Body of pancreas (tissue), 4 donors: ENCODE measurements around the gene FAM8A1. TPM values are rescaled to one million over a fixed set of nuclear protein-coding genes. Genes with fewer than 3 reads are reported as not detected.
A peak's percentile ranks its signal among the peaks of the same experiment; 100 is the strongest.

ENCODE experiments used
- ATAC-seq: fragments of 150-250 bp; one replicate; pipeline ENCODE4 v1.9.1; 2016
- DNase-seq, 4 donors: peaks; one replicate each; pipeline ENCODE4 v3.0.0-alpha.2; 2019
- H3K27ac ChIP-seq, 4 donors: fragments of 200-600 bp; sonication (generic); 1 replicate in 3 of 4; 2 replicates in 1 of 4; pipeline versions ENCODE4 v1.5.1 to v1.6.1; 2016 to 2019; ENCODE audit warnings: mild to moderate bottlenecking in 1 of 4, mixed read lengths in 1 of 4, moderate library complexity in 1 of 4
- H3K27me3 ChIP-seq, 2 donors: fragments of 200-600 bp; sonication (generic); one replicate each; pipeline ENCODE4 v1.6.0; 2016; ENCODE audit warnings: mild to moderate bottlenecking in 1 of 2
- H3K36me3 ChIP-seq, 2 donors: fragments of 200-600 bp; sonication (generic); replicated peaks in 1 of 2; 2 replicates each; pipeline ENCODE4 v1.5.1; 2016; ENCODE audit warnings: low read depth in 2 of 2; ENCODE audit not compliant: insufficient read depth in 1 of 2
- H3K4me1 ChIP-seq: fragments of 200-600 bp; sonication (generic); one replicate; pipeline ENCODE4 v1.6.0; 2016
- H3K4me3 ChIP-seq, 2 donors: fragments of 200-600 bp; sonication (generic); 1 replicate in 1 of 2; 2 replicates in 1 of 2; pipeline ENCODE4 v1.5.1; 2016 to 2019
- H3K9me3 ChIP-seq, 3 donors: fragments of 200-600 bp; sonication (generic); 1 replicate in 2 of 3; 2 replicates in 1 of 3; pipeline ENCODE4 v1.5.1; 2016
- POLR2A ChIP-seq, 3 donors: fragments of 450-650 bp; IDR thresholded peaks; one replicate each; pipeline ENCODE4 v1.6.1; 2016; ENCODE audit warnings: antibody characterized with exemption in 3 of 3, mild to moderate bottlenecking in 2 of 3
- WGBS, 2 donors: methylation state at CpG; one replicate each; pipeline ENCODE4 v1.1.5; 2017; 5-methylcytosine and 5-hydroxymethylcytosine counted together
- intact Hi-C: fragments of 100-400 bp; cut with DNase I; formaldehyde crosslinking; loops from one replicate; pipeline ENCODE4 v1.15.1; 2023
- total RNA-seq, 2 donors: library from RNA; depleted of rRNA; stranded (reverse); fragments of >200 nt; gene quantifications; one replicate each; pipeline ENCODE4 v1.1.0, GENCODE V29; 2016
- TF ChIP-seq, protein P1 (sequence below), 7 experiments: fragments of 450-650 bp in 4 of 7; fragments of 200-600 bp in 3 of 7; sonication (generic) in 3 of 7; IDR thresholded peaks; one replicate each; pipeline ENCODE4 v1.5.1; 2016 to 2019; ENCODE audit warnings: antibody characterized with exemption in 7 of 7

FAM8A1 gene
- total RNA-seq, 2 donors from 2014 or later = 15.5 to 22.6 TPM

DNA sequence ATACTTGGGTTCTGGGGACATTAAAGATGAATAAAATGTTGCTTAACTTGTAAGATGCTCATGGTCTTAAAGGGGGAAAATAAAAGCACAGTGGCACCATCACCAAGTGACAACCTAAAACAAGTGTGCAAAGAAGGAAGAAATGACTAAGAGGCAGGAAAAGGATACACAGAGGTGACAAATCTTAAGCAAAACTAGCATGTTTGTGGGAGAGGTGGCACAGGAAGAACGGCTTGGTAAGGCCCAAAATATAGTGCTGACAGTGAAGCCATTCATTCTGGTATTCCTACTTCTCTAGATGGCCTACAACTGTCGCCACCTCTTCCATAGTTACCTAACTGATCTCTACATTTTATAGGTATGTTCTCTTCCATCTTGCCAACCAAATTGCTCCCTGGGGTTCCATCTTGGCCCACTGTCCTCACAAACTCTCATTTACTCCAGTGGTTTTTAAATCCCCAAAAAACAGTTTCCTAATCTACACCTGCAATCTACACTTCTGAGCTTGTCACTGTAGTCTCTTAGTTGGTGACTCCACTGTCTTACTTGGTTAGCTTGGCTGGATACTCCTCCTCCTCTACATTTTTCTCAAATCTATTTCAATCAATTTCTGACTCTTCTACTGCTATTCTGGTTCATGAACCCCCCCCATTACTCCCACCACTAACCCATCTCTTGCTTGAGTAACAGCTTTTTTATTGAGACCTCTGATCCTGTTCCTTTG lies 33.5 kb downstream of the FAM8A1 start:
- no peaks in the 10 kb centered on the region for H3K27me3 ChIP-seq
- TF ChIP-seq, protein P1, sequence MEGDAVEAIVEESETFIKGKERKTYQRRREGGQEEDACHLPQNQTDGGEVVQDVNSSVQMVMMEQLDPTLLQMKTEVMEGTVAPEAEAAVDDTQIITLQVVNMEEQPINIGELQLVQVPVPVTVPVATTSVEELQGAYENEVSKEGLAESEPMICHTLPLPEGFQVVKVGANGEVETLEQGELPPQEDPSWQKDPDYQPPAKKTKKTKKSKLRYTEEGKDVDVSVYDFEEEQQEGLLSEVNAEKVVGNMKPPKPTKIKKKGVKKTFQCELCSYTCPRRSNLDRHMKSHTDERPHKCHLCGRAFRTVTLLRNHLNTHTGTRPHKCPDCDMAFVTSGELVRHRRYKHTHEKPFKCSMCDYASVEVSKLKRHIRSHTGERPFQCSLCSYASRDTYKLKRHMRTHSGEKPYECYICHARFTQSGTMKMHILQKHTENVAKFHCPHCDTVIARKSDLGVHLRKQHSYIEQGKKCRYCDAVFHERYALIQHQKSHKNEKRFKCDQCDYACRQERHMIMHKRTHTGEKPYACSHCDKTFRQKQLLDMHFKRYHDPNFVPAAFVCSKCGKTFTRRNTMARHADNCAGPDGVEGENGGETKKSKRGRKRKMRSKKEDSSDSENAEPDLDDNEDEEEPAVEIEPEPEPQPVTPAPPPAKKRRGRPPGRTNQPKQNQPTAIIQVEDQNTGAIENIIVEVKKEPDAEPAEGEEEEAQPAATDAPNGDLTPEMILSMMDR (IDR thresholded peaks at IDR 0.05) = no peak
- TF ChIP-seq POLR2A (IDR thresholded peaks at IDR 0.05) = no peak
- peak overlapping the region in 1 of 4 donors; percentile 2 for H3K27ac ChIP-seq
- WGBS, 2 donors = 85 to 92% methylated on average over 2 of the region's 2 CpGs
- H3K4me3 ChIP-seq = no peak overlapping the region
- H3K36me3 ChIP-seq = peaks cover 0 to 12% of the 10 kb centered on the region in 2 donors
- H3K9me3 ChIP-seq = no peaks in the 10 kb centered on the region
- no peaks in the 10 kb centered on the region for H3K4me1 ChIP-seq
- DNase-seq (no peak), ATAC-seq (no peak)
- intact Hi-C loops = no loop called here

DNA sequence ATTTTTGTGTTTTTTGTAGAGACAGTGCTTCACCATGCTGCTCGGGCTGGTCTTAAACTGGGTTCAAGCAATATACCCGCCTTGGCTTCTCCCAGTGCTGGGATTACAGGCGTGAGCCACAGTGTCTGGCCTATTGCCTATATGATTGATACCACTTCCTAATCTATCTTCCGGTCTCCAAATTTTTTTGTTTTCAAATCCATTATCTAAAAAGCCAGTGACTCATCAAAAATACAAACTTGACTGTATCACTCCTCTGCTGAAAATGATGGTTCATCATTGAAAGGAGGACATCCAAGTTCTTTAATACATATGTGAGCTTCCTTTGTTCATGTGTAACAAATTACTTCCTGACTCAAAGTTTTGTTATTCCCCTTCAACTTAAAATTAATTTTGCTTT lies 35.5 kb downstream of the FAM8A1 start:
- intact Hi-C loops = no loop called here
- H3K27ac ChIP-seq = no peak overlapping the region
- no peak for DNase-seq
- H3K9me3 ChIP-seq = no peaks in the 10 kb centered on the region
- no peaks in the 10 kb centered on the region for H3K27me3 ChIP-seq
- H3K36me3 ChIP-seq = peaks cover 0 to 12% of the 10 kb centered on the region in 2 donors
- ATAC-seq = no peak
- TF ChIP-seq, protein P1 (IDR thresholded peaks at IDR 0.05) = no peak
- no peak for TF ChIP-seq POLR2A (IDR thresholded peaks at IDR 0.05)
- no peaks in the 10 kb centered on the region for H3K4me1 ChIP-seq
- WGBS, 2 donors = 99 to 100% methylated on average over 4 of the region's 4 CpGs
- no peak overlapping the region for H3K4me3 ChIP-seq

DNA sequence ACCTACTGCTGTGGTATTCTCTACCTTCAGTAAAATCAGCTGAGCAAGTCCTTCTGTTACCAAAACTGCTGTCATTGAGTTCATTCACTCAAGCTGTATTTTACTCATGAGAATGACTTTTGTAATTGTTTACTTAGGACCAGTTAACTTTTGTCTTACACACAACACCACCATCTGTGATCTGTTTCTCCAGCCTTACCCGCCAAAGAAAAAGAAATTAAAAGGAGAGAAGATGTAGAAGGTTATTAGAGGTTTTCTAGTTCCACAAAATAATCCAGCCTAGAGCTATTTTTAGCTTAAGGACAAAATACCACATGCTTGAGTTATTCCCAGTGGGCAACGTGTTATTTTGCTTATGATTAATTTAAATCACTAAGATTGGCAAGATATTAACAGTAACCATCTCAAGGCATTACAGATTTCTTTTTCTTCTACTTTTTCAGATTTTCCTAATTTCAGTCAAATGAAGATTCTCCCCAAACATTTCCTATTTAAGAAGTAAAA lies 38.2 kb downstream of the FAM8A1 start:
- ATAC-seq (no peak), DNase-seq (no peak)
- Histone ChIP-seq H3K27ac (no peak overlapping the region), H3K36me3 (peaks cover 0 to 13% of the 10 kb centered on the region in 2 donors), H3K4me1 (no peaks in the 10 kb centered on the region), H3K9me3 (no peaks in the 10 kb centered on the region), H3K4me3 (no peak overlapping the region), H3K27me3 (no peaks in the 10 kb centered on the region)
- 57 to 60% methylated on average over 2 of the region's 2 CpGs for WGBS, 2 donors
- no peak for TF ChIP-seq POLR2A (IDR thresholded peaks at IDR 0.05)
- TF ChIP-seq, protein P1 (IDR thresholded peaks at IDR 0.05) = no peak
- intact Hi-C loops = no loop called here

DNA sequence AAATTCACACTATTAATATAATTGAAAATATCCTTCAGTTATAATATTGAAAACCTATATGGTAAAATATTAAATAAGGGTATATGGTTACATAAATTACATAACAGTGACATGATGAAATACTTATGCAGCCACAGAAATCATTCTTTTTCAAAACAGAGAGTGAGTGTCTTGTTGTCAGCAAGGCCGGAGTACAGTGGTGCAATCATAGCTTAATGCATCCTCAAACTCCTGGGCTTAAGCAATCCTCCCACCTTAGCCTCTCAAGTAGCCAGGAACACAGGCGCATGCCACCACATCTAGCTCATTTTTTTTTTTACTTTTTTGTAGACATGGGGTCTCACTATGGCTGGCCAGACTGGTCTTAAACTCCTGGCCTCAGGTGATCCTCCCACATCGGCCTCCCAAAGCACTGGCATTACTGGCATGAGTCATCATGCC lies 40.4 kb downstream of the FAM8A1 start:
- no peaks in the 10 kb centered on the region for H3K4me1 ChIP-seq
- ATAC-seq = no peak
- H3K4me3 ChIP-seq = no peak overlapping the region
- H3K36me3 ChIP-seq = peaks cover 0 to 14% of the 10 kb centered on the region in 2 donors
- TF ChIP-seq, protein P1 (IDR thresholded peaks at IDR 0.05) = no peak
- TF ChIP-seq POLR2A (IDR thresholded peaks at IDR 0.05) = no peak
- no peaks in the 10 kb centered on the region for H3K27me3 ChIP-seq
- intact Hi-C loops = no loop called here
- 95 to 97% methylated on average over 3 of the region's 3 CpGs for WGBS, 2 donors
- no peaks in the 10 kb centered on the region for H3K9me3 ChIP-seq
- DNase-seq = no peak
- no peak overlapping the region for H3K27ac ChIP-seq

DNA sequence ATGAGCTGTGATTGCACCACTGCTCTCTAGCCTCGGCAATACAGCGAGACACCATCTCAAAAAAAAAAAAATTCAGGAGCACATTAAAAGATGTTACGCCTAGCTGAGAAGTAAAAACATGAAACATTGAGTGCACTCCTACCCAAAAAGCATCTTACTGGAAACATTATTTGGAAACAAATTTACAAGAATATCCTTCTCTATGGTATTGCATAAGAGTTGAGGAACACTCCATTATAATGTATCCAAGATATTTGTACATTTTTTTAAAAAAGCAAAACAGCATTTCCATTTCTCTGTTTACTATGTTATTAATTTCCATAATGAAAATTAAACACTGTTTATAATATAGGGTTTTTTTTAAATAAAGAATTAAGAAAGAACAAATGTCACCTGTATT lies 48.6 kb downstream of the FAM8A1 start:
- DNase-seq (no peak), ATAC-seq (no peak)
- TF ChIP-seq, protein P1 (IDR thresholded peaks at IDR 0.05) = no peak
- no peak for TF ChIP-seq POLR2A (IDR thresholded peaks at IDR 0.05)
- Histone ChIP-seq H3K4me3 (no peak overlapping the region), H3K9me3 (no peaks in the 10 kb centered on the region), H3K27ac (no peak overlapping the region), H3K27me3 (no peaks in the 10 kb centered on the region), H3K36me3 (peaks cover 0 to 6% of the 10 kb centered on the region in 2 donors), H3K4me1 (peaks cover 12% of the 10 kb centered on the region)
- WGBS, 2 donors = 95 to 96% methylated on average over 3 of the region's 3 CpGs
- intact Hi-C loops = no loop called here
